Adrenal gland (tissue), 5 donors: Measurements from ENCODE around the gene MMP24OS.

Experiments
- POLR2A ChIP-seq, 2 donors: fragments of 450-650 bp; IDR thresholded peaks; one replicate each; pipeline ENCODE4 v1.6.1; 2017; ENCODE audit warnings: antibody characterized with exemption in 2 of 2, mild to moderate bottlenecking in 2 of 2, moderate library complexity in 1 of 2
- TF ChIP-seq, protein P1 (sequence below), 6 experiments: fragments of 450-650 bp in 4 of 6; fragments of 200-600 bp in 2 of 6; sonication (generic) in 1 of 6; IDR thresholded peaks; 1 replicate in 5 of 6; 2 replicates in 1 of 6; pipeline versions ENCODE4 v1.5.1 to v1.8.0; 2016 to 2021; ENCODE audit warnings: antibody characterized with exemption in 6 of 6, mild to moderate bottlenecking in 2 of 6, moderate library complexity in 1 of 6
- donor health status: DM: no; HTN: no; CAD: no.

- no peak for TF ChIP-seq POLR2A (IDR thresholded peaks at IDR 0.05)
- TF ChIP-seq, protein P1, sequence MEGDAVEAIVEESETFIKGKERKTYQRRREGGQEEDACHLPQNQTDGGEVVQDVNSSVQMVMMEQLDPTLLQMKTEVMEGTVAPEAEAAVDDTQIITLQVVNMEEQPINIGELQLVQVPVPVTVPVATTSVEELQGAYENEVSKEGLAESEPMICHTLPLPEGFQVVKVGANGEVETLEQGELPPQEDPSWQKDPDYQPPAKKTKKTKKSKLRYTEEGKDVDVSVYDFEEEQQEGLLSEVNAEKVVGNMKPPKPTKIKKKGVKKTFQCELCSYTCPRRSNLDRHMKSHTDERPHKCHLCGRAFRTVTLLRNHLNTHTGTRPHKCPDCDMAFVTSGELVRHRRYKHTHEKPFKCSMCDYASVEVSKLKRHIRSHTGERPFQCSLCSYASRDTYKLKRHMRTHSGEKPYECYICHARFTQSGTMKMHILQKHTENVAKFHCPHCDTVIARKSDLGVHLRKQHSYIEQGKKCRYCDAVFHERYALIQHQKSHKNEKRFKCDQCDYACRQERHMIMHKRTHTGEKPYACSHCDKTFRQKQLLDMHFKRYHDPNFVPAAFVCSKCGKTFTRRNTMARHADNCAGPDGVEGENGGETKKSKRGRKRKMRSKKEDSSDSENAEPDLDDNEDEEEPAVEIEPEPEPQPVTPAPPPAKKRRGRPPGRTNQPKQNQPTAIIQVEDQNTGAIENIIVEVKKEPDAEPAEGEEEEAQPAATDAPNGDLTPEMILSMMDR (IDR thresholded peaks at IDR 0.05): no peak
Observed at GRCh38 chr20:35235881-35236280, 42.0 kb downstream of the MMP24OS start.
